Keratinocyte (primary cell): ENCODE measurements around the gene PSMG1.
"Not testable (repeated sequence)": the region's sequence is repeated elsewhere in the genome, so short reads cannot be mapped to it uniquely, and the experiment has no call there.

Source experiments
- CTCF ChIP-seq, 3 experiments: IDR thresholded peaks in 1 of 3; conservative IDR thresholded peaks in 1 of 3; optimal IDR thresholded peaks in 1 of 3; 2 replicates in 2 of 3; 3 replicates in 1 of 3; pipeline versions ENCODE3 to v1.5.1; 2011; ENCODE audit warnings: low read length in 3 of 3, mild to moderate bottlenecking in 3 of 3, moderate library complexity in 2 of 3, control low read depth in 1 of 3, inconsistent platforms in 1 of 3; ENCODE audit not compliant: insufficient read depth in 2 of 3; ENCODE audit errors: extremely low read depth in 1 of 3
- EZH2 ChIP-seq: IDR thresholded peaks from one replicate; pipeline ENCODE4 v1.6.1; 2012; ENCODE audit warnings: inconsistent platforms, mild to moderate bottlenecking, low read length, moderate library complexity

- not testable (repeated sequence) for TF ChIP-seq CTCF (optimal IDR thresholded peaks at IDR 0.05 in 1 of 3, IDR thresholded peaks at IDR 0.05 in 1 of 3, conservative IDR thresholded peaks at IDR 0.05 in 1 of 3; ENCODE audit: extremely low read depth in 1 of 3, insufficient read depth in 2 of 3, low read length in 3 of 3); EZH2
These were observed 37.6 kb upstream of the PSMG1 start for GRCh38 chr21:39220875-39221274.
